Liver (tissue), 9 donors: ENCODE data around the gene ANKDD1B. TPM values are rescaled to one million over a fixed set of nuclear protein-coding genes. Genes with fewer than 3 reads are reported as not detected.

Experiments used
- DNase-seq: peaks from one replicate; pipeline ENCODE4 v3.0.0-alpha.2; 2017; ENCODE audit warnings: low spot score
- H3K27ac ChIP-seq, 2 donors: one replicate each; pipeline ENCODE4 v1.7.0; 2013; ENCODE audit warnings: inconsistent platforms in 2 of 2, low read length in 2 of 2, control low read depth in 1 of 2, low read depth in 1 of 2, mild to moderate bottlenecking in 1 of 2
- H3K27me3 ChIP-seq, 4 donors: one replicate each; pipeline versions ENCODE4 v1.6.1 to v1.7.0; 2013; ENCODE audit warnings: low read length in 3 of 4, inconsistent platforms in 1 of 4, mild to moderate bottlenecking in 1 of 4, moderate library complexity in 1 of 4; ENCODE audit not compliant: control insufficient read depth in 4 of 4, insufficient read depth in 4 of 4
- H3K36me3 ChIP-seq, 4 donors: one replicate each; pipeline versions ENCODE4 v1.6.1 to v1.7.0; 2013; ENCODE audit warnings: low read length in 3 of 4, mild to moderate bottlenecking in 3 of 4, low read depth in 1 of 4, moderate library complexity in 1 of 4; ENCODE audit not compliant: control insufficient read depth in 4 of 4, insufficient read depth in 3 of 4
- H3K4me1 ChIP-seq, 4 donors: one replicate each; pipeline versions ENCODE4 v1.6.1 to v1.7.0; 2013; ENCODE audit warnings: low read length in 3 of 4, mild to moderate bottlenecking in 3 of 4, moderate library complexity in 1 of 4; ENCODE audit not compliant: control insufficient read depth in 4 of 4, insufficient read depth in 4 of 4
- H3K4me3 ChIP-seq, 3 donors: one replicate each; pipeline versions ENCODE4 v1.6.1 to v1.7.0; 2013; ENCODE audit warnings: low read length in 3 of 3, control low read depth in 1 of 3, low read depth in 1 of 3, mild to moderate bottlenecking in 1 of 3
- H3K9ac ChIP-seq, 2 donors: one replicate each; pipeline ENCODE4 v1.7.0; 2013; ENCODE audit warnings: low read length in 2 of 2, mild to moderate bottlenecking in 2 of 2, moderate library complexity in 2 of 2, control low read depth in 1 of 2, low read depth in 1 of 2
- H3K9me3 ChIP-seq, 4 donors: one replicate each; pipeline versions ENCODE4 v1.6.1 to v1.7.0; 2013; ENCODE audit warnings: low read length in 3 of 4; ENCODE audit not compliant: control insufficient read depth in 4 of 4
- ATF3 ChIP-seq: IDR thresholded peaks from 2 replicates; pipeline ENCODE4 v1.6.1; 2016; ENCODE audit warnings: antibody characterized with exemption
- EGR1 ChIP-seq, 2 donors: IDR thresholded peaks; 2 replicates each; pipeline ENCODE4 v1.6.1; 2016 to 2018; ENCODE audit warnings: antibody characterized with exemption in 2 of 2, low read depth in 2 of 2
- FOXA1 ChIP-seq: IDR thresholded peaks from 2 replicates; pipeline ENCODE4 v1.6.1; 2016; ENCODE audit warnings: antibody characterized with exemption
- FOXA2 ChIP-seq: IDR thresholded peaks from 2 replicates; pipeline ENCODE4 v1.6.1; 2016; ENCODE audit warnings: antibody characterized with exemption
- HNF4A ChIP-seq, 2 donors: conservative IDR thresholded peaks; 2 replicates each; pipeline ENCODE4 v1.6.1; 2016; ENCODE audit warnings: antibody characterized with exemption in 2 of 2, mild to moderate bottlenecking in 2 of 2
- HNF4G ChIP-seq: IDR thresholded peaks from 2 replicates; pipeline ENCODE4 v1.6.1; 2016; ENCODE audit warnings: antibody characterized with exemption
- JUND ChIP-seq, 2 donors: IDR thresholded peaks; 2 replicates each; pipeline ENCODE4 v1.6.1; 2016; ENCODE audit warnings: antibody characterized with exemption in 2 of 2
- MAX ChIP-seq: IDR thresholded peaks from 2 replicates; pipeline ENCODE4 v1.6.1; 2016; ENCODE audit warnings: antibody characterized with exemption
- REST ChIP-seq: IDR thresholded peaks from 2 replicates; pipeline ENCODE4 v1.6.1; 2016; ENCODE audit warnings: antibody characterized with exemption, mild to moderate bottlenecking
- RXRA ChIP-seq, 2 donors: IDR thresholded peaks; 2 replicates each; pipeline ENCODE4 v1.6.1; 2017 to 2018; ENCODE audit warnings: antibody characterized with exemption in 2 of 2, mild to moderate bottlenecking in 1 of 2
- SP1 ChIP-seq: IDR thresholded peaks from 2 replicates; pipeline ENCODE4 v1.6.1; 2018; ENCODE audit warnings: antibody characterized with exemption, mild to moderate bottlenecking
- TAF1 ChIP-seq: conservative IDR thresholded peaks from 2 replicates; pipeline ENCODE4 v1.6.1; 2016; ENCODE audit warnings: antibody characterized with exemption, mild to moderate bottlenecking
- ZBTB33 ChIP-seq: IDR thresholded peaks from 2 replicates; pipeline ENCODE4 v1.6.1; 2016; ENCODE audit warnings: antibody characterized with exemption
- WGBS: extraction: QIAGEN DNeasy Blood & Tissue Kit; methylation state at CpG from one replicate; pipeline ENCODE4 v1.1.7; 2013; 5-methylcytosine and 5-hydroxymethylcytosine counted together
- polyA plus RNA-seq, 2 donors: library from polyadenylated mRNA; stranded (reverse) in 1 of 2; unstranded in 1 of 2; fragments of 200-250 nt in 1 of 2; fragments of >200 nt in 1 of 2; fragmentation: Nextera tagmentation in 1 of 2; extraction: Ambion mirVana in 1 of 2; gene quantifications; one replicate each; pipeline versions ENCODE4 v1.2.1 to v1.2.3, GENCODE V29; 2013 to 2015
- total RNA-seq, 2 donors: library from RNA; depleted of rRNA; stranded (reverse); fragments of >200 nt; gene quantifications; one replicate each; pipeline ENCODE4 v1.2.3, GENCODE V29; 2014
- TF ChIP-seq, protein P1 (sequence below): fragments of 150-350 bp; IDR thresholded peaks from 2 replicates; pipeline ENCODE4 v1.5.1; 2017; ENCODE audit warnings: improper control_type of control experiment, low read depth, low read length; ENCODE audit not compliant: missing input control
- donor health status: healthy.
- donor health status: healthy.
- donor health status: healthy.
- donor health status: healthy.
- donor health status: healthy.

The ANKDD1B gene
- total and polyA plus RNA-seq, 4 donors: 0.05 to 1.4 (median 0.52) TPM

- H3K4me1 ChIP-seq: no peaks in the 10 kb centered on the region
- H3K27ac ChIP-seq: no peak overlapping the region
- H3K9me3 ChIP-seq: no peaks in the 10 kb centered on the region
- peaks cover 3 to 16% (median 7%) of the 10 kb centered on the region in 4 donors for H3K36me3 ChIP-seq
- WGBS: 99% methylated on average over 11 of the region's 11 CpGs
- no peak overlapping the region for H3K4me3 ChIP-seq
- no peak for DNase-seq
- H3K9ac ChIP-seq: no peak overlapping the region
- no peaks in the 10 kb centered on the region for H3K27me3 ChIP-seq
- TF ChIP-seq JUND (IDR thresholded peaks at IDR 0.05): no peak
- TF ChIP-seq SP1: no peak
- TF ChIP-seq, protein P1, sequence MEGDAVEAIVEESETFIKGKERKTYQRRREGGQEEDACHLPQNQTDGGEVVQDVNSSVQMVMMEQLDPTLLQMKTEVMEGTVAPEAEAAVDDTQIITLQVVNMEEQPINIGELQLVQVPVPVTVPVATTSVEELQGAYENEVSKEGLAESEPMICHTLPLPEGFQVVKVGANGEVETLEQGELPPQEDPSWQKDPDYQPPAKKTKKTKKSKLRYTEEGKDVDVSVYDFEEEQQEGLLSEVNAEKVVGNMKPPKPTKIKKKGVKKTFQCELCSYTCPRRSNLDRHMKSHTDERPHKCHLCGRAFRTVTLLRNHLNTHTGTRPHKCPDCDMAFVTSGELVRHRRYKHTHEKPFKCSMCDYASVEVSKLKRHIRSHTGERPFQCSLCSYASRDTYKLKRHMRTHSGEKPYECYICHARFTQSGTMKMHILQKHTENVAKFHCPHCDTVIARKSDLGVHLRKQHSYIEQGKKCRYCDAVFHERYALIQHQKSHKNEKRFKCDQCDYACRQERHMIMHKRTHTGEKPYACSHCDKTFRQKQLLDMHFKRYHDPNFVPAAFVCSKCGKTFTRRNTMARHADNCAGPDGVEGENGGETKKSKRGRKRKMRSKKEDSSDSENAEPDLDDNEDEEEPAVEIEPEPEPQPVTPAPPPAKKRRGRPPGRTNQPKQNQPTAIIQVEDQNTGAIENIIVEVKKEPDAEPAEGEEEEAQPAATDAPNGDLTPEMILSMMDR: no peak
- TF ChIP-seq FOXA2: no peak
Measured at GRCh38 chr5:75685141-75685540, 73.9 kb downstream of the ANKDD1B start.

GRCh38 chr5:75686480-75686879, 75.2 kb downstream of the ANKDD1B start:
- Histone ChIP-seq H3K36me3 (peaks cover 3 to 18% (median 8%) of the 10 kb centered on the region in 4 donors), H3K9me3 (no peaks in the 10 kb centered on the region), H3K27me3 (no peaks in the 10 kb centered on the region), H3K4me1 (no peaks in the 10 kb centered on the region), H3K27ac (no peak overlapping the region), H3K4me3 (no peak overlapping the region), H3K9ac (no peak overlapping the region)
- DNase-seq: no peak
- TF ChIP-seq REST (no peak), HNF4A (conservative IDR thresholded peaks at IDR 0.05) (no peak), RXRA (IDR thresholded peaks at IDR 0.05) (no peak), MAX (no peak), FOXA2 (no peak), EGR1 (IDR thresholded peaks at IDR 0.05; ENCODE audit: low read depth in 2 of 2) (no peak), FOXA1 (no peak), ZBTB33 (no peak), HNF4G (no peak), ATF3 (no peak), TAF1 (no peak)
- TF ChIP-seq, protein P1: no peak
